RWPE2 (cell line): ENCODE results near the gene ASB2.

ENCODE experiments used
- ATAC-seq: fragments of 200-7000 bp; cut with Tn5 transposase; 3 replicates; pipeline ENCODE4 v1.9.1; 2021; ENCODE audit warnings: low read depth
- DNase-seq: peaks from one replicate; pipeline ENCODE4 v3.0.0-alpha.2; 2020; ENCODE audit warnings: low spot score
- H3K27ac ChIP-seq: fragments of 450-650 bp; 2 replicates; pipeline ENCODE4 v1.5.1; 2017; ENCODE audit warnings: mild to moderate bottlenecking; ENCODE audit not compliant: poor library complexity, severe bottlenecking
- H3K27me3 ChIP-seq: fragments of 250-450 bp; sonication (Bioruptor Pico); 2 replicates; pipeline ENCODE4 v1.5.1; 2021; ENCODE audit warnings: mild to moderate bottlenecking, moderate library complexity; ENCODE audit not compliant: insufficient read depth, poor library complexity, severe bottlenecking
- H3K36me3 ChIP-seq: fragments of 250-450 bp; sonication (Bioruptor Pico); 2 replicates; pipeline ENCODE4 v1.5.1; 2020; ENCODE audit warnings: low read depth, mild to moderate bottlenecking, moderate library complexity
- H3K4me1 ChIP-seq: fragments of 250-450 bp; sonication (Bioruptor Pico); 2 replicates; pipeline ENCODE4 v1.5.1; 2021; ENCODE audit warnings: mild to moderate bottlenecking, moderate library complexity; ENCODE audit not compliant: insufficient read depth, poor library complexity, severe bottlenecking
- H3K4me3 ChIP-seq: fragments of 250-450 bp; sonication (Bioruptor Pico); 2 replicates; pipeline ENCODE4 v1.5.1; 2021; ENCODE audit warnings: mild to moderate bottlenecking, moderate library complexity; ENCODE audit not compliant: severe bottlenecking
- H3K9me3 ChIP-seq: fragments of 250-450 bp; sonication (Bioruptor Pico); 2 replicates; pipeline ENCODE4 v1.5.1; 2021; ENCODE audit warnings: mild to moderate bottlenecking, moderate library complexity; ENCODE audit not compliant: severe bottlenecking
- CTCF ChIP-seq: fragments of 450-650 bp; IDR thresholded peaks from one replicate; pipeline ENCODE4 v1.5.1; 2017; ENCODE audit warnings: mild to moderate bottlenecking, moderate library complexity; ENCODE audit not compliant: poor library complexity, severe bottlenecking

The ASB2 gene

GRCh38 chr14:94001501-94002396 is 25.4 kb upstream of the ASB2 start:
- DNase-seq (no peak), ATAC-seq (peak; percentile 84)
- Histone ChIP-seq H3K9me3 (no peaks in the 10 kb centered on the region), H3K27ac (no peak overlapping the region), H3K4me1 (no peaks in the 10 kb centered on the region), H3K36me3 (no peaks in the 10 kb centered on the region), H3K27me3 (no peaks in the 10 kb centered on the region), H3K4me3 (no peak overlapping the region)
- peak; percentile 97 for TF ChIP-seq CTCF

- TF ChIP-seq CTCF = no peak
- Histone ChIP-seq H3K9me3 (no peaks in the 10 kb centered on the region), H3K4me3 (no peak overlapping the region), H3K36me3 (no peaks in the 10 kb centered on the region), H3K27ac (no peak overlapping the region), H3K4me1 (no peaks in the 10 kb centered on the region), H3K27me3 (no peaks in the 10 kb centered on the region)
- no peak for DNase-seq
- ATAC-seq = no peak
Measured at GRCh38 chr14:94001016-94001415, 24.6 kb upstream of the ASB2 start.

DNA sequence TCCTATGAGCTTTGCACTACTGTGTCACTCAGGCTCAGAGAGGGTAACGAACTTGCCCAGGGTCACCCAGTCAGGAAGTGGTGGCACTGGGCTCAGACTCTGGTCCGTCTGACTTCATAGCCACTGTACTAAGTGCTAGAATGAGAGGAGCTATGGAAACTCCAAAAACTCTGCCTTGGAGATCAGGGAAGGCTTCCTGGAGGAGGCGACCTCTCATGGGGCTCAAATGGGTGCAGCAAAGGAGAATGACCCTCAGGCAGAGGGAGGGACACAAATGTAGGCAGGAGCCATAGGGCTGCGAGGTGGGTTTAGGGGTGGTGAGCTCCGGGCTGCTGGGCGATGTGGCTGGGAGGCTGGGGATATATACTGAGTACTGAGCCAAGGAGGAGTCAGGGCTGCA is 23.9 kb upstream of the ASB2 start:
- no peaks in the 10 kb centered on the region for H3K27me3 ChIP-seq
- ATAC-seq (no peak), DNase-seq (no peak)
- peaks cover 5% of the 10 kb centered on the region for H3K4me1 ChIP-seq
- TF ChIP-seq CTCF = no peak
- H3K36me3 ChIP-seq = no peaks in the 10 kb centered on the region
- H3K4me3 ChIP-seq = no peak overlapping the region
- H3K27ac ChIP-seq = no peak overlapping the region
- no peaks in the 10 kb centered on the region for H3K9me3 ChIP-seq

- Histone ChIP-seq H3K27ac (no peak overlapping the region), H3K36me3 (no peaks in the 10 kb centered on the region), H3K4me3 (no peak overlapping the region), H3K9me3 (no peaks in the 10 kb centered on the region), H3K4me1 (peaks cover 11% of the 10 kb centered on the region), H3K27me3 (no peaks in the 10 kb centered on the region)
- ATAC-seq = no peak
- no peak for TF ChIP-seq CTCF
- no peak for DNase-seq
Measured at GRCh38 chr14:93999573-93999972, 23.2 kb upstream of the ASB2 start.

DNA sequence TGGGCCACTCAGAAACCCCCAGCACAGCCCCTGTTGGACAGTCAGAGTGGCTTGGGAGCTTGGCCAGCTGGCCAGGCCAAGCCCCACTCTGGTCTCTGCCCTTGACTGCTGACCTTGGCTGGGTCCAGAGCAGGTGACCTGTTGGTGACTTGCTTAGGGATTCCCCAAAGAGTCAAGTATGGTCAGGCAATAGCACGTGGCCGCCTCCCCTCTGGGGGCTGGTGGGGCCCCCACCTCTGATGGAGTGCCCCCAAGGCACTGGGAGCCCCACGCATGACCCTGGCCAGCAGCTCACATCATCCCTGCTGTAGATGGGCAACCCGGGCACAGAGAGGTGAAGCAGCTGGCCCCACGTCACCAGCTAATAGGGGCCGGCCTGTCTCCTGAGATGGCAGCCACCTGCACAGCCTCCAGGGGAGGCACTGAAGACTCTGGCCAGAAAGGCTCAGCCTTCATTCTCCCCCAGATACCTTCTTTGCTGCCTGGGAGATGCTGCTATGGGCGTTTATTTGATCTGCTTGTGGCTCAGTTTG is 22.6 kb upstream of the ASB2 start:
- Histone ChIP-seq H3K4me3 (no peak overlapping the region), H3K36me3 (no peaks in the 10 kb centered on the region), H3K27ac (no peak overlapping the region), H3K9me3 (no peaks in the 10 kb centered on the region), H3K4me1 (peaks cover 11% of the 10 kb centered on the region), H3K27me3 (no peaks in the 10 kb centered on the region)
- TF ChIP-seq CTCF = no peak
- ATAC-seq (no peak), DNase-seq (no peak)
